Measurements from ENCODE around the gene STK11. TPM values are rescaled to one million over a fixed set of nuclear protein-coding genes. Genes with fewer than 3 reads are reported as not detected.
A peak's percentile ranks its signal among the peaks of the same experiment; 100 is the strongest.

The STK11 gene
- total and polyA plus RNA-seq, 3 donors from 2014 or later = 194 to 209 (median 197) TPM

DNA sequence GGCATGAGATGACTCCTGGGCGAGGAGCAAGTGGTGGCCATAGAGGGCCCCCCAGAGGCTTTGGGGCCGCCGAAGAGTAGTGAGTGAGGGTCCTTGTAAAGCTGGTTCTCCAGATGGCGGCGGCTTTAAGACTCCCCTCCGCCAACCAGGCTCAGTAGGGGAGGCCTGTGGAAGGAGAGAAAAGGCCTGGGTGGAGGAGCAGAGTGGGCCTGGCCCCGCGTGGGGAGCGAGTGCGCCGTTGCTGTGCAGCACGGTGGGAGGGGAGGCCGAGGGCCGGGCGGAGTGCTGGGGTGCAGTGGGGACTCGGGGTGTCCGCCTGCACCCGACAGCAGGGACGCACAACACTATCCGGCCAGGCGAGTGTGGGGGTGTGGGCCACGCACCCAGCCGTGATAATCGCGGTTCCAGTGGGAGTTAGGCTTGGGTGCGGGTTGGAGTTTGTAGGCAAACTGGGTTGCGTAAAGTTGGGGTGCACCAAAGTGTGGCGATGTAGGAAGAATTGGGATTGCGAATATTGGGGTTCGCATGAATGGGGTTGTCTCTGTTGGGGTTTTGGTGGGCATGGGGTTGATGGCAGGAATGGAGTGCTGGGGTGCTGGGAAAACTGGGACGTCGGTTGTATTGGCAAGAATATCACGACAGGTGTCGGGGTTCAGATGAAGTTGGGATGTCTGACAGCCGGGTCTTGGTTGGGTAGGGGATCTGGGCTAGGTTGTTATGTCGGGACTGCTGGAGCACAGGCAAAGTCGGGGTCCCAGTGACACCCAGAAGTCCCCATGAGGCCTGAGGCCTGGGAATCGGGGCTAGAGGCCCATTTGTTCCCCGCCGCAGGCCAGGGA is 62.9 kb downstream of the STK11 start:
- 40 to 47% methylated on average over 36 to 40 of the region's 40 CpGs for WGBS, 2 donors
- TF ChIP-seq, protein P1, sequence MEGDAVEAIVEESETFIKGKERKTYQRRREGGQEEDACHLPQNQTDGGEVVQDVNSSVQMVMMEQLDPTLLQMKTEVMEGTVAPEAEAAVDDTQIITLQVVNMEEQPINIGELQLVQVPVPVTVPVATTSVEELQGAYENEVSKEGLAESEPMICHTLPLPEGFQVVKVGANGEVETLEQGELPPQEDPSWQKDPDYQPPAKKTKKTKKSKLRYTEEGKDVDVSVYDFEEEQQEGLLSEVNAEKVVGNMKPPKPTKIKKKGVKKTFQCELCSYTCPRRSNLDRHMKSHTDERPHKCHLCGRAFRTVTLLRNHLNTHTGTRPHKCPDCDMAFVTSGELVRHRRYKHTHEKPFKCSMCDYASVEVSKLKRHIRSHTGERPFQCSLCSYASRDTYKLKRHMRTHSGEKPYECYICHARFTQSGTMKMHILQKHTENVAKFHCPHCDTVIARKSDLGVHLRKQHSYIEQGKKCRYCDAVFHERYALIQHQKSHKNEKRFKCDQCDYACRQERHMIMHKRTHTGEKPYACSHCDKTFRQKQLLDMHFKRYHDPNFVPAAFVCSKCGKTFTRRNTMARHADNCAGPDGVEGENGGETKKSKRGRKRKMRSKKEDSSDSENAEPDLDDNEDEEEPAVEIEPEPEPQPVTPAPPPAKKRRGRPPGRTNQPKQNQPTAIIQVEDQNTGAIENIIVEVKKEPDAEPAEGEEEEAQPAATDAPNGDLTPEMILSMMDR (IDR thresholded peaks at IDR 0.05) = peak in 1 of 3 experiments; percentile 1
- no peak for TF ChIP-seq POLR2A (IDR thresholded peaks at IDR 0.05)
- H3K36me3 ChIP-seq (ENCODE audit: low read depth, missing control alignments) = no peaks in the 10 kb centered on the region
- peaks cover 72% of the 10 kb centered on the region for H3K4me1 ChIP-seq
- intact Hi-C loops (cut with DNase I; ENCODE audit: low total_unique reads) = no loop called here
- no peak for DNase-seq
- peak overlapping the region; percentile 73 to 99 for H3K4me3 ChIP-seq
- peak overlapping the region; percentile 87 to 100 for H3K27ac ChIP-seq
- H3K27me3 ChIP-seq = no peaks in the 10 kb centered on the region
- no peaks in the 10 kb centered on the region for H3K9me3 ChIP-seq

DNA sequence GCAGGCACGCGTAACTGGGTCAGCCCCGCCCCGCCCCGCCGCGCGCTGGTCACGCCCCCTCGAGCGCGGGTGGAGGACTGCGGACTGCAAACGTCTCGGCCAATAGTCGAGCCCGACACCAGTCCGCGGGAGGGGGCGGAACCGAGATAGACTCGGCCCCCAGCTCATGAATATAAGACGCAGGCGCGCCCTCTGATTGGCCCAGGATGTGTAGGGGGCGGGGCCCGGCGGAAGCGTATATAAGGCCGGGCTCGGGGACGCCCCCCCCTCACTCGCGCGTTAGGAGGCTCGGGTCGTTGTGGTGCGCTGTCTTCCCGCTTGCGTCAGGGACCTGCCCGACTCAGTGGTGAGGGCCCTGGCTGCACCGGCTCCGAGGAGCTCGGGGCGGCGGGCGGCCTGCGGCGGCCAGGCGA is 63.5 kb downstream of the STK11 start, which contains the start of gene CIRBP:
Gene CIRBP (plus strand): TSS at position 268 of the 413 bp plus-strand sequence. CDS start 1,602 bp downstream, outside the sequence.
- WGBS, 2 donors = 1% methylated on average over 39 of the region's 50 CpGs; no CpG with 5 or more reads in 1 of the 2 donors
- Histone ChIP-seq H3K9me3 (no peaks in the 10 kb centered on the region), H3K4me1 (peaks cover 79% of the 10 kb centered on the region), H3K27me3 (no peaks in the 10 kb centered on the region), H3K4me3 (peak within 1 kb of the TSS; percentile 73 to 99), H3K36me3 (ENCODE audit: low read depth, missing control alignments) (no peaks in the 10 kb centered on the region), H3K27ac (peak within 1 kb of the TSS; percentile 87 to 100)
- DNase-seq = peak; percentile 100
- TF ChIP-seq, protein P1 (IDR thresholded peaks at IDR 0.05) = no peak
- peak; percentile 81 for TF ChIP-seq POLR2A (IDR thresholded peaks at IDR 0.05)
- intact Hi-C loops (cut with DNase I; ENCODE audit: low total_unique reads) = no loop called here

DNA sequence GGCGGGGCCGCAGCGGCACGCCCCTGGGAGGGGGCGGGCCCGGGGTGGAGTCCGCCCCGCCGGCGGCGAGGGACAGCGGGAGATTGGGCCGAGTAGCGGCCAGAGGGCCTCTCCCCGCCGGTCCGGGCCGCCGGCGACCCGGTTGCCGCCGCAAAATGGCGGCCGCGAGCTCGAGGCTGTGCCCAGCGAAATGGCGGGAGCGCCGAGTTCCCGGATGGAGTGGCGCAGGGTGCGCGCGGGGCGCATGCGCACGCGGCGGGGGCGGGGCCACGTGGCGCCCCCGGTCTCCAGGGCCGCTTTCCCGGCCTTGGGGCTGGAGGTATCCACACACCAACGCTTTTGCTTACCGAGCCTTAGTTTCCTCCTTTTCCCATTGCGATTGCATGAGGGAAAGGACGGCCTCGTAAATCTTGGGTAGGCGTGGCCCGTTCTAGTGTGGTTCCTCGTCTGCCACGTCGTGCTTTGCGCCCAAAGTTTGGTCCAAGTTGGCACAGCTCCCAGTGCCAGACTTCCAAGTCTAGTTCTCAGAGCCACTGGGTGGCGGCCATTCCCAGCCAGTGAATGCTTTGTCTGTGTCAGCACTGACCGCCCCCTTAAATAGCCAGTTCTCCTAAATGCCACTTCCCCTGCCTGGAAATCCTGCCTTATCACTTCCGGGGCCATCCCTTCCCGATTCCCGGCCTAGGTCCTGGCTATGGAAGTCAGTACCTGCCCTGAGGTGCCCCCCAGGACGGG is 64.1 kb downstream of the STK11 start:
- H3K36me3 ChIP-seq (ENCODE audit: low read depth, missing control alignments) = no peaks in the 10 kb centered on the region
- H3K4me1 ChIP-seq = peaks cover 84% of the 10 kb centered on the region
- DNase-seq = peak; percentile 84
- TF ChIP-seq, protein P1 (IDR thresholded peaks at IDR 0.05) = no peak
- no peak for TF ChIP-seq POLR2A (IDR thresholded peaks at IDR 0.05)
- H3K4me3 ChIP-seq = peak overlapping the region; percentile 73 to 99
- peak overlapping the region; percentile 87 to 100 for H3K27ac ChIP-seq
- 0% methylated on average over 33 of the region's 64 CpGs; no CpG with 5 or more reads in 1 of the 2 donors for WGBS, 2 donors
- no peaks in the 10 kb centered on the region for H3K27me3 ChIP-seq
- intact Hi-C loops (cut with DNase I; ENCODE audit: low total_unique reads) = no loop called here
- H3K9me3 ChIP-seq = no peaks in the 10 kb centered on the region

DNA sequence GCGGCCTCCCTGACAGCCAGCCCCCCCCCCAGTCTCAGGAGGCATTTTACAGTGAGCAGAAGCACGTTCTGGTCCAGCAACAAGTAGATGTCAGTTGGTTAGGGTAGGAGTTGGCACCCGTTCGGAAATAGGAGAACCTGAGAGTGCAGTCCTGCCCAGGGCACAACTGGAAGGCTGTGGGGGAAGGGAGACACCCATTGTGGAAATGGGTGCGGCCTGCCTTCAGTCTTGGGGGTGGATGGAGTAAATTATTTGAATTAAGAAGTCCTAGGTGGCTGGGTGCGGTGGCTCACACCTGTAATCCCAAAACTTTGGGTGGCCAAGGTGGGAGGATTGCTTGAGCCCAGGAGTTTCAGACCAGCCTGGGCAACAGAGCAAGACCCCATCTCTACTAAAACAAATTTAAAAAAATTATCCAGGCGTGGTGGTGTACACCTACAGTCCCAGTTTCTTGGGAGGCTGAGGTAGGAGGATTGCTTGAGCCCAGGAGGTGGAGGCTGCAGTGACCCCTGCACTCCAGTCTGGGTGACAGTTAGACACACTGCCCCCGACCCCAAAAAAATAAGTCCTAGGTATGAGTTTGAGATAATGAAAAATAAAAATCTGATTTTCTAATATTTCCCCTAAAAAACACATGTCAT is 64.8 kb downstream of the STK11 start:
- intact Hi-C loops (cut with DNase I; ENCODE audit: low total_unique reads) = no loop called here

More for the DNA sequence above, 64.8 kb downstream of the STK11 start:
- no peak for DNase-seq
- TF ChIP-seq POLR2A (IDR thresholded peaks at IDR 0.05) = no peak
- TF ChIP-seq, protein P1 (IDR thresholded peaks at IDR 0.05) = no peak
- Histone ChIP-seq H3K27me3 (no peaks in the 10 kb centered on the region), H3K4me3 (peak overlapping the region; percentile 73 to 99), H3K27ac (peak overlapping the region; percentile 87 to 100), H3K36me3 (ENCODE audit: low read depth, missing control alignments) (no peaks in the 10 kb centered on the region), H3K4me1 (peaks cover 84% of the 10 kb centered on the region), H3K9me3 (no peaks in the 10 kb centered on the region)
- 19 to 24% methylated on average over 6 to 8 of the region's 8 CpGs for WGBS, 2 donors

Data from testis (tissue), 3 donors.